Measurements from ENCODE around the gene ROBO2. TPM values are rescaled to one million over a fixed set of nuclear protein-coding genes. Genes with fewer than 3 reads are reported as not detected.

The ROBO2 gene
- total and polyA plus RNA-seq, 10 of the 15 experiments (the other 5 are each of a cell fraction or from before 2014, with no cell fraction given), result 0.22 to 2.5 (median 0.81) TPM

- Histone ChIP-seq H3K27ac (ENCODE audit: control insufficient read depth, insufficient read depth) (no peak overlapping the region), H4K20me1 (ENCODE audit: control insufficient read depth, insufficient read depth) (no peaks in the 10 kb centered on the region), H3K4me1 (ENCODE audit: control insufficient read depth, insufficient read depth, low read length) (no peaks in the 10 kb centered on the region), H3K9ac (ENCODE audit: control insufficient read depth, insufficient read depth, low read length) (no peak overlapping the region), H3K79me2 (ENCODE audit: control insufficient read depth, insufficient read depth, low read length) (no peaks in the 10 kb centered on the region), H2AFZ (ENCODE audit: control insufficient read depth, low read depth, low read length) (no peak overlapping the region), H3K4me2 (ENCODE audit: control insufficient read depth, insufficient read depth) (no peak overlapping the region), H3K27me3 (replicated peaks in 1 of 2; ENCODE audit: control insufficient read depth in 2 of 2, insufficient read depth in 2 of 2, low read length in 1 of 2) (no peaks in the 10 kb centered on the region), H3K4me3 (no peak overlapping the region), H3K36me3 (ENCODE audit: control insufficient read depth in 2 of 2, insufficient read depth in 2 of 2, low read length in 1 of 2) (no peaks in the 10 kb centered on the region), H3K9me3 (replicated peaks; ENCODE audit: control insufficient read depth, insufficient read depth, low read length) (no peaks in the 10 kb centered on the region)
- POLR2A ChIA-PET, result no interaction called here
- no peak for TF ChIP-seq SIX5 (IDR thresholded peaks at IDR 0.05; ENCODE audit: low read depth, low read length, severe bottlenecking)
- peak; percentile 11; the same call in 1 of the 2 replicates for TF ChIP-seq RAD51 (IDR thresholded peaks at IDR 0.05)
- no peak for TF ChIP-seq KDM1A (IDR thresholded peaks at IDR 0.05; ENCODE audit: borderline replicate concordance)
- in situ Hi-C loops (cut with MboI), result no loop called here
- FAIRE-seq (no peak), DNase-seq (ENCODE audit: low read depth, low spot score) (no peak), ATAC-seq (no peak)
- SMC1A ChIA-PET (ENCODE audit: uncharacterized antibody, unreplicated experiment), result no interaction called here
- no TSS peak for BruUV-seq (replicated peaks)
- intact Hi-C loops (cut with micrococcal nuclease; ENCODE audit: unreplicated experiment), result no loop called here
- RAD21 ChIA-PET (ENCODE audit: unreplicated experiment), result no interaction called here
- 7% methylated on average over 4 of the region's 4 CpGs for WGBS (ENCODE audit: insufficient coverage, insufficient replicate concordance, low lambda C conversion rate, missing lambda C conversion rate)
- CTCF ChIA-PET, result no interaction called here
Observed at GRCh38 chr3:77541203-77541922, 501.5 kb downstream of the ROBO2 start.

DNA sequence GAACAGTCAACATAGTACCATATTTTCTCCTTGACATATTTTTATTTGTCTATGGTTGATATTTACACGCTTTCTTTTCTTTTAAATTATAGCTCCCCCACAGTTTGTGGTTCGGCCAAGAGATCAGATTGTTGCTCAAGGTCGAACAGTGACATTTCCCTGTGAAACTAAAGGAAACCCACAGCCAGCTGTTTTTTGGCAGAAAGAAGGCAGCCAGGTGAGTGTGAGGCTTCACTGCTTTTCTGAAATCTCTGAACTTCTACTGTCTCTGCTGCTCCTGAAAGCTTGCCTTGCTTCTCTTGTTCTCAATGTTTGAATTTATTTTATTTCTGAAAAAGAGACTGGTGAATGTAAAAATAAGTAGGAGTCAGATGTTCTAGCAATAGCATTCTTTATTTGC, 506.3 kb downstream of the ROBO2 start:
- H3K27me3 ChIP-seq (replicated peaks in 1 of 2; ENCODE audit: control insufficient read depth in 2 of 2, insufficient read depth in 2 of 2, low read length in 1 of 2), result no peaks in the 10 kb centered on the region
- no peaks in the 10 kb centered on the region for H3K36me3 ChIP-seq (ENCODE audit: control insufficient read depth in 2 of 2, insufficient read depth in 2 of 2, low read length in 1 of 2)
- no peak overlapping the region for H3K27ac ChIP-seq (ENCODE audit: control insufficient read depth, insufficient read depth)
- no peak overlapping the region for H3K4me3 ChIP-seq
- FAIRE-seq (no peak), ATAC-seq (no peak), DNase-seq (ENCODE audit: low read depth, low spot score) (no peak)
- H3K4me2 ChIP-seq (ENCODE audit: control insufficient read depth, insufficient read depth), result no peak overlapping the region
- BruUV-seq (replicated peaks), result no TSS peak
- SMC1A ChIA-PET (ENCODE audit: uncharacterized antibody, unreplicated experiment), result no interaction called here
- no peak overlapping the region for H3K9ac ChIP-seq (ENCODE audit: control insufficient read depth, insufficient read depth, low read length)
- intact Hi-C loops (cut with micrococcal nuclease; ENCODE audit: unreplicated experiment), result no loop called here
- H2AFZ ChIP-seq (ENCODE audit: control insufficient read depth, low read depth, low read length), result no peak overlapping the region
- no peaks in the 10 kb centered on the region for H3K79me2 ChIP-seq (ENCODE audit: control insufficient read depth, insufficient read depth, low read length)
- CTCF ChIA-PET, result no interaction called here
- POLR2A ChIA-PET, result no interaction called here
- no peak for TF ChIP-seq CEBPB (IDR thresholded peaks at IDR 0.05; ENCODE audit: borderline replicate concordance in 1 of 2, low read depth in 2 of 2, low read length in 2 of 2)
- no peak for TF ChIP-seq CEBPZ (IDR thresholded peaks at IDR 0.05; ENCODE audit: low read depth, low read length)
- TF ChIP-seq RCOR1 (conservative IDR thresholded peaks at IDR 0.05; ENCODE audit: low read depth, low read length), result no peak
- TF ChIP-seq ZNF274 (IDR thresholded peaks at IDR 0.05; ENCODE audit: insufficient read depth, insufficient read length), result no peak
- TF ChIP-seq NR2C1 (IDR thresholded peaks at IDR 0.05), result no peak
- no peak for TF ChIP-seq GATAD2B (conservative IDR thresholded peaks at IDR 0.05; ENCODE audit: low read depth)
- TF ChIP-seq CBX5 (IDR thresholded peaks at IDR 0.05; ENCODE audit: low read depth), result no peak
- no peak for TF ChIP-seq SREBF1 (IDR thresholded peaks at IDR 0.05; ENCODE audit: low read length)
- no peak for TF ChIP-seq CREB1 (IDR thresholded peaks at IDR 0.05; ENCODE audit: low read depth)
- no peak for TF ChIP-seq JUND (IDR thresholded peaks at IDR 0.05; ENCODE audit: low read depth, low read length)
- no peak for TF ChIP-seq MTA2 (IDR thresholded peaks at IDR 0.05; ENCODE audit: low read depth)
- no peak for TF ChIP-seq HCFC1 (IDR thresholded peaks at IDR 0.05; ENCODE audit: low read length)
- no peak for TF ChIP-seq CHD1 (IDR thresholded peaks at IDR 0.05; ENCODE audit: low read depth, low read length)
- no peak for TF ChIP-seq IRF4 (IDR thresholded peaks at IDR 0.05; ENCODE audit: low read depth, low read length)
- RAD21 ChIA-PET (ENCODE audit: unreplicated experiment), result no interaction called here
- no peaks in the 10 kb centered on the region for H3K4me1 ChIP-seq (ENCODE audit: control insufficient read depth, insufficient read depth, low read length)
- 7% methylated on average over 3 of the region's 3 CpGs for WGBS (ENCODE audit: insufficient coverage, insufficient replicate concordance, low lambda C conversion rate, missing lambda C conversion rate)
- no peaks in the 10 kb centered on the region for H4K20me1 ChIP-seq (ENCODE audit: control insufficient read depth, insufficient read depth)
- in situ Hi-C loops (cut with MboI), result no loop called here
- no peaks in the 10 kb centered on the region for H3K9me3 ChIP-seq (replicated peaks; ENCODE audit: control insufficient read depth, insufficient read depth, low read length)

Data from GM12878 (cell line).